ENCODE measurements around the gene ALDH8A1.

Gene ALDH8A1, protein sequence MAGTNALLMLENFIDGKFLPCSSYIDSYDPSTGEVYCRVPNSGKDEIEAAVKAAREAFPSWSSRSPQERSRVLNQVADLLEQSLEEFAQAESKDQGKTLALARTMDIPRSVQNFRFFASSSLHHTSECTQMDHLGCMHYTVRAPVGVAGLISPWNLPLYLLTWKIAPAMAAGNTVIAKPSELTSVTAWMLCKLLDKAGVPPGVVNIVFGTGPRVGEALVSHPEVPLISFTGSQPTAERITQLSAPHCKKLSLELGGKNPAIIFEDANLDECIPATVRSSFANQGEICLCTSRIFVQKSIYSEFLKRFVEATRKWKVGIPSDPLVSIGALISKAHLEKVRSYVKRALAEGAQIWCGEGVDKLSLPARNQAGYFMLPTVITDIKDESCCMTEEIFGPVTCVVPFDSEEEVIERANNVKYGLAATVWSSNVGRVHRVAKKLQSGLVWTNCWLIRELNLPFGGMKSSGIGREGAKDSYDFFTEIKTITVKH

DNA sequence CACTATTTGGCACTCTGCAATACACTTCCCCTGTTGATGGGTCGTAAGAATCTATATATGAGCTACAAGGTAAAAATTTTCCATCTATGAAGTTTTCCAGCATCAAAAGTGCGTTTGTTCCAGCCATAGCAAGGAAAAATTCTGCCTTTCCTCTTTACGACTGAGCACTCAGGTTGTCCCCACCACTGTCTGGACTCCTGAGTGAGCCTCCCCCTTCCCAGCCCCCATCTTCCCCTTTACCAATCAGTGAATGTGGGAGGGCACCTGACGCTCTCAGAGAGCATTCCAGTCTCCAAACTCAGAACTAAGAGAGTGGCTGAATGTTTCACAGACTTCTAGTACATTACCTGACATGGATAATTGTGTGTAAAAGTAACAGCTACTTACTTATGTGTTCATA is at the start of gene ALDH8A1:
TSS of gene ALDH8A1 (minus strand) at position 175 of the 400 bp plus-strand sequence. CDS start at position 127, 48 bp downstream.
- Histone ChIP-seq H3K9ac (ENCODE audit: low read depth, low read length, poor library complexity, severe bottlenecking) (no peak within 1 kb of the TSS), H2AFZ (ENCODE audit: low read length) (no peak within 1 kb of the TSS), H3K9me3 (ENCODE audit: insufficient read depth, low read depth, low read length) (no peaks in the 10 kb centered on the region), H3K79me2 (ENCODE audit: insufficient read depth, low read length) (no peaks in the 10 kb centered on the region), H4K20me1 (ENCODE audit: insufficient read depth, low read length, poor library complexity, severe bottlenecking) (no peaks in the 10 kb centered on the region), H3K4me1 (ENCODE audit: insufficient read depth, low read length, poor library complexity, severe bottlenecking) (no peaks in the 10 kb centered on the region), H3K4me3 (ENCODE audit: low read length, poor library complexity, severe bottlenecking) (no peak within 1 kb of the TSS), H3K9me2 (replicated peaks; ENCODE audit: low read depth, low read length) (no peaks in the 10 kb centered on the region), H3K36me3 (ENCODE audit: insufficient read depth, low read length) (no peaks in the 10 kb centered on the region), H3F3A (ENCODE audit: low read depth) (no peaks in the 10 kb centered on the region), H3K27me3 (ENCODE audit: insufficient read depth, low read length, poor library complexity, severe bottlenecking) (no peaks in the 10 kb centered on the region), H3K4me2 (ENCODE audit: low read depth, low read length, poor library complexity, severe bottlenecking) (no peak within 1 kb of the TSS)
- TF ChIP-seq EZH2phosphoT487 (IDR thresholded peaks at IDR 0.05; ENCODE audit: borderline replicate concordance): no peak
- TF ChIP-seq, protein P1, sequence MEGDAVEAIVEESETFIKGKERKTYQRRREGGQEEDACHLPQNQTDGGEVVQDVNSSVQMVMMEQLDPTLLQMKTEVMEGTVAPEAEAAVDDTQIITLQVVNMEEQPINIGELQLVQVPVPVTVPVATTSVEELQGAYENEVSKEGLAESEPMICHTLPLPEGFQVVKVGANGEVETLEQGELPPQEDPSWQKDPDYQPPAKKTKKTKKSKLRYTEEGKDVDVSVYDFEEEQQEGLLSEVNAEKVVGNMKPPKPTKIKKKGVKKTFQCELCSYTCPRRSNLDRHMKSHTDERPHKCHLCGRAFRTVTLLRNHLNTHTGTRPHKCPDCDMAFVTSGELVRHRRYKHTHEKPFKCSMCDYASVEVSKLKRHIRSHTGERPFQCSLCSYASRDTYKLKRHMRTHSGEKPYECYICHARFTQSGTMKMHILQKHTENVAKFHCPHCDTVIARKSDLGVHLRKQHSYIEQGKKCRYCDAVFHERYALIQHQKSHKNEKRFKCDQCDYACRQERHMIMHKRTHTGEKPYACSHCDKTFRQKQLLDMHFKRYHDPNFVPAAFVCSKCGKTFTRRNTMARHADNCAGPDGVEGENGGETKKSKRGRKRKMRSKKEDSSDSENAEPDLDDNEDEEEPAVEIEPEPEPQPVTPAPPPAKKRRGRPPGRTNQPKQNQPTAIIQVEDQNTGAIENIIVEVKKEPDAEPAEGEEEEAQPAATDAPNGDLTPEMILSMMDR (conservative IDR thresholded peaks at IDR 0.05; ENCODE audit: low read length): no peak

DNA sequence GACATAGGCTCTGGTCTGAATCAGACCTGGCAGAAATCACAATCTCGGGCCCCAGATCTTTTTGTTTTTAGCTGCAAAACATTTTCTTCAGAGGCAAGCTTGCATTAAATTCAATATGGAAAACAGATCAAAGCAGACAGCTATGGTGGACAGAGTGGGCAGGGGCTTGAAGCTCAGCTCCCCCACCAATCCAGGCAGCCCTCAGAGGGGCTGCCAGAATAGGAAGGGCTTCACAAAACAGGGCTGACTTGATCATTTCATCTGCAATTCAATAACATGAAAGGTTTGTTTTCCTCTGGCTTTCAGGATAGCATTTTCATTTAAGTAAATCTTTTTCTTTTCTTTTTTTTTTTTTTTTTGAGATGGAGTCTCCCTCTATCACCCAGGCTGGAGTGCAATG is 49.2 kb upstream of the ALDH8A1 start:
- H3K36me3 ChIP-seq (ENCODE audit: insufficient read depth, low read length): peaks cover 46% of the 10 kb centered on the region; the same call in 1 of the 2 replicates
- no peaks in the 10 kb centered on the region for H3K27me3 ChIP-seq (ENCODE audit: insufficient read depth, low read length, poor library complexity, severe bottlenecking)
- H3K4me1 ChIP-seq (ENCODE audit: insufficient read depth, low read length, poor library complexity, severe bottlenecking): no peaks in the 10 kb centered on the region
- no peaks in the 10 kb centered on the region for H3K9me3 ChIP-seq (ENCODE audit: insufficient read depth, low read depth, low read length)
- H3K79me2 ChIP-seq (ENCODE audit: insufficient read depth, low read length): no peaks in the 10 kb centered on the region
- H3K9me2 ChIP-seq (replicated peaks; ENCODE audit: low read depth, low read length): no peaks in the 10 kb centered on the region
- no peak overlapping the region for H3K4me2 ChIP-seq (ENCODE audit: low read depth, low read length, poor library complexity, severe bottlenecking)
- no peak overlapping the region for H3K9ac ChIP-seq (ENCODE audit: low read depth, low read length, poor library complexity, severe bottlenecking)
- H2AFZ ChIP-seq (ENCODE audit: low read length): no peak overlapping the region
- H3F3A ChIP-seq (ENCODE audit: low read depth): no peaks in the 10 kb centered on the region
- H4K20me1 ChIP-seq (ENCODE audit: insufficient read depth, low read length, poor library complexity, severe bottlenecking): no peaks in the 10 kb centered on the region
- no peak for TF ChIP-seq EZH2phosphoT487 (IDR thresholded peaks at IDR 0.05; ENCODE audit: borderline replicate concordance)
- TF ChIP-seq, protein P1 (conservative IDR thresholded peaks at IDR 0.05; ENCODE audit: low read length): no peak
- no peak overlapping the region for H3K4me3 ChIP-seq (ENCODE audit: low read length, poor library complexity, severe bottlenecking)

DNA sequence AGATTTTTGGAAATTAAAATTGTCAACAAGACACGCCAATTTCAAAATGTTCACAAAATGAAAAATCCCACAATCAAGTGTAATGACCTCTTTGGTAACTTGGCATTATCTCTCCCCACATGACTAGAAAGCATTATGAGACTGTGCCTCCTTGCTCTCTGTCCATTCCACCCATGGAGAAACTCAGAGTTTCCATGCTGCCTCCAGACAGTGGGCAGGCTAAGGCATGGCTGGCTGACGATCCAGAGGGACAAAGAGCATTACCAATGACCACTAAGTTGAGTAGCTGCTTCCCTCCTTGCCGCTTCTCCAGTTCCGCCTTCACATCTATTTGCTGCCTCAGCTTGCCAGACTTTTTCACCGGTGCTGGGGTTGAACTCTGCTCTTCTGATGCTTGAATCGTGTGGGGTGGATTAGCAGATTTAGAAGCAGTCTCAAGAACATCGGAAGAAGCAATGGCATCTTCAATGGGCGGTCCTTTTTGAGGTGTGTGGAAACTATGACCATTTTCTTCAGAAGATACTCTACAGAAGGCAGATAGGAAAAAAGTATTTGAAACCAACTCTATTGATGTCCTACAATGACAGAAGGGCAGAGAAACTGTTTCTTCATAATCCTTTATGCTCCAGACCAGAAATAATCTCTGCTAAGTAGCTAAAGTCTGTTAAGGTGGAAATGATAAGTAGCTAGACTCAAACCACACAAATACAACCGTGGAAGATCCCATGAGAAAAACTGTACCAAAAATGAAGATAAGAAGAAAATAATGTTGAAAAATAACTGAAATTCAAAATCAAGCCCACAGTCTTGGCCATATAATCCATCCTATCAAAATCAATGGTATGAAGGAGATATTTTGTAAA is 47.5 kb upstream of the ALDH8A1 start:
- H4K20me1 ChIP-seq (ENCODE audit: insufficient read depth, low read length, poor library complexity, severe bottlenecking): no peaks in the 10 kb centered on the region
- H3K79me2 ChIP-seq (ENCODE audit: insufficient read depth, low read length): no peaks in the 10 kb centered on the region
- H3K4me1 ChIP-seq (ENCODE audit: insufficient read depth, low read length, poor library complexity, severe bottlenecking): no peaks in the 10 kb centered on the region
- no peaks in the 10 kb centered on the region for H3K9me3 ChIP-seq (ENCODE audit: insufficient read depth, low read depth, low read length)
- no peak overlapping the region for H3K4me3 ChIP-seq (ENCODE audit: low read length, poor library complexity, severe bottlenecking)
- no peaks in the 10 kb centered on the region for H3F3A ChIP-seq (ENCODE audit: low read depth)
- no peak overlapping the region for H2AFZ ChIP-seq (ENCODE audit: low read length)
- no peak overlapping the region for H3K9ac ChIP-seq (ENCODE audit: low read depth, low read length, poor library complexity, severe bottlenecking)
- no peak overlapping the region for H3K4me2 ChIP-seq (ENCODE audit: low read depth, low read length, poor library complexity, severe bottlenecking)
- peaks cover 52% of the 10 kb centered on the region; the same call in 1 of the 2 replicates for H3K36me3 ChIP-seq (ENCODE audit: insufficient read depth, low read length)
- TF ChIP-seq, protein P1 (conservative IDR thresholded peaks at IDR 0.05; ENCODE audit: low read length): no peak
- no peak for TF ChIP-seq EZH2phosphoT487 (IDR thresholded peaks at IDR 0.05; ENCODE audit: borderline replicate concordance)
- H3K9me2 ChIP-seq (replicated peaks; ENCODE audit: low read depth, low read length): no peaks in the 10 kb centered on the region
- no peaks in the 10 kb centered on the region for H3K27me3 ChIP-seq (ENCODE audit: insufficient read depth, low read length, poor library complexity, severe bottlenecking)

Measured in Loucy (cell line).